CD4-positive, alpha-beta T cell treated with Interleukin-2 at 100 ng/mL for 4 hours (primary cell): ENCODE measurements around the gene XXYLT1.

Experiments used
- DNase-seq: peaks from one replicate; pipeline ENCODE4 v3.0.0-alpha.2; 2020; ENCODE audit warnings: low spot score

Gene XXYLT1

GRCh38 chr3:195129644-195130492 is 141.1 kb downstream of the XXYLT1 start:
- DNase-seq = peak; percentile 28

GRCh38 chr3:195129072-195129643 is 141.8 kb downstream of the XXYLT1 start:
- DNase-seq = no peak

GRCh38 chr3:195128255-195129071 is 142.5 kb downstream of the XXYLT1 start:
- DNase-seq = no peak

- DNase-seq = no peak
These were observed 144.8 kb downstream of the XXYLT1 start for GRCh38 chr3:195126056-195126605.

- DNase-seq = no peak
These were observed 145.3 kb downstream of the XXYLT1 start for GRCh38 chr3:195125646-195126045.

- DNase-seq = no peak
These were observed 146.5 kb downstream of the XXYLT1 start for GRCh38 chr3:195124378-195124992.

GRCh38 chr3:195123281-195123691 is 147.7 kb downstream of the XXYLT1 start:
- no peak for DNase-seq

GRCh38 chr3:195122261-195122660 is 148.7 kb downstream of the XXYLT1 start:
- no peak for DNase-seq

- DNase-seq = no peak
These were observed 150.7 kb downstream of the XXYLT1 start for GRCh38 chr3:195120267-195120601.

- no peak for DNase-seq
These were observed 151.3 kb downstream of the XXYLT1 start for GRCh38 chr3:195119461-195120266.

GRCh38 chr3:195118671-195119070 is 152.3 kb downstream of the XXYLT1 start:
- DNase-seq = no peak

GRCh38 chr3:195117978-195118581 is 152.9 kb downstream of the XXYLT1 start:
- DNase-seq = no peak

GRCh38 chr3:195116407-195117185 is 154.4 kb downstream of the XXYLT1 start:
- no peak for DNase-seq

GRCh38 chr3:195115600-195116406 is 155.2 kb downstream of the XXYLT1 start:
- DNase-seq = no peak

- no peak for DNase-seq
These were observed 156.0 kb downstream of the XXYLT1 start for GRCh38 chr3:195114786-195115599.

- no peak for DNase-seq
These were observed 157.2 kb downstream of the XXYLT1 start for GRCh38 chr3:195113536-195114425.

GRCh38 chr3:195113048-195113447 is 157.9 kb downstream of the XXYLT1 start:
- DNase-seq = no peak
